GM12874 (cell line): ENCODE data around the gene ETFBKMT.
A peak's percentile ranks its signal among the peaks of the same experiment; 100 is the strongest.

Source experiments
- TF ChIP-seq, protein P1 (sequence below): IDR thresholded peaks from 2 replicates; pipeline ENCODE4 v1.5.1; 2011; ENCODE audit warnings: low read depth, mild to moderate bottlenecking, control low read depth, low read length, moderate library complexity; ENCODE audit not compliant: insufficient read depth

ETFBKMT gene

GRCh38 chr12:31658471-31659086 is 909 bp upstream of the ETFBKMT start:
- TF ChIP-seq, protein P1, sequence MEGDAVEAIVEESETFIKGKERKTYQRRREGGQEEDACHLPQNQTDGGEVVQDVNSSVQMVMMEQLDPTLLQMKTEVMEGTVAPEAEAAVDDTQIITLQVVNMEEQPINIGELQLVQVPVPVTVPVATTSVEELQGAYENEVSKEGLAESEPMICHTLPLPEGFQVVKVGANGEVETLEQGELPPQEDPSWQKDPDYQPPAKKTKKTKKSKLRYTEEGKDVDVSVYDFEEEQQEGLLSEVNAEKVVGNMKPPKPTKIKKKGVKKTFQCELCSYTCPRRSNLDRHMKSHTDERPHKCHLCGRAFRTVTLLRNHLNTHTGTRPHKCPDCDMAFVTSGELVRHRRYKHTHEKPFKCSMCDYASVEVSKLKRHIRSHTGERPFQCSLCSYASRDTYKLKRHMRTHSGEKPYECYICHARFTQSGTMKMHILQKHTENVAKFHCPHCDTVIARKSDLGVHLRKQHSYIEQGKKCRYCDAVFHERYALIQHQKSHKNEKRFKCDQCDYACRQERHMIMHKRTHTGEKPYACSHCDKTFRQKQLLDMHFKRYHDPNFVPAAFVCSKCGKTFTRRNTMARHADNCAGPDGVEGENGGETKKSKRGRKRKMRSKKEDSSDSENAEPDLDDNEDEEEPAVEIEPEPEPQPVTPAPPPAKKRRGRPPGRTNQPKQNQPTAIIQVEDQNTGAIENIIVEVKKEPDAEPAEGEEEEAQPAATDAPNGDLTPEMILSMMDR: no peak

- TF ChIP-seq, protein P1: no peak
Measured at GRCh38 chr12:31662176-31662849, 2.8 kb downstream of the ETFBKMT start.

- TF ChIP-seq, protein P1: no peak
Measured at GRCh38 chr12:31663576-31663975, 4.1 kb downstream of the ETFBKMT start.

DNA sequence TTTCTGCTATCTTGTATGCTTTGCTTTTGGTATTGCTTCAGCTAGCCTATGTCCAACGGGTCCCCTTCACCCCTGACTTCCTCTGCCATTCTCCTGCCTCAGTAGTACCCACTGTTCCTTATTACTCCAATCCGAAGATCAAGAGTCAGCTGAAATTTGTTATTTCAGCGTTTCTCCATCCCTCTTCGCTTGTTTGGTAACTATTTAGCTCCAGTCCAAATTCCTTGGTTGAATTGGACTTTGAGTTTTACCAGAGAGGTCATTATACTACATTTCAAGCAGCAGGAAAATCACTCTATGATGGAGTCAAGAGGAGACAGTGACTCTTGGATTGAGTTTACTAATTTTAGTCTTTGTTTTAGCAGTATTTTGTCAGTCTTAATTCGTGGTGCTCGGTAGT is 4.5 kb downstream of the ETFBKMT start:
- TF ChIP-seq, protein P1: no peak

DNA sequence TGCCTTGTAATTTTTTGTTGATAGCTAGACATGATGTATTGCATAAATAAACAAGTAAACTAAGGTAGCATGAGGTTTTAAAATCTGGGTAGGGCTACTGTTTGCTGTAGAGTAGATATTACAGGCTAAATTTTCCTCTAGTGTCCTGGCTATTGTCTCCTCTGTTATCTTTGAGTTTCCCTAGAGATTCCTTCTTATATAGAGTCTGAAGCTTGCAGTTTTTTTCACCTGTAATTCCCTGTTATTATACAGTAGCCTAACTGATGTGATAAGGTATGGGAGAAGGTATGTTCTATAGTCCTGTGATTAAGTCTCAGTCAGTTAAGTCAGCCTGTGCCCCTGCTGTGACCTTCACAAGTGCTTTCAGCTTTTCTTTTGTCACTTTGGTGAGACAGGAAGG is 9.5 kb downstream of the ETFBKMT start:
- TF ChIP-seq, protein P1: no peak

- TF ChIP-seq, protein P1: no peak
Measured at GRCh38 chr12:31672521-31672920, 13.0 kb downstream of the ETFBKMT start.

GRCh38 chr12:31682136-31682962 is 22.9 kb downstream of the ETFBKMT start:
- TF ChIP-seq, protein P1: peak; percentile 73
